ENCODE data around the gene CLCN6.

GRCh38 chr1:11764115-11764514 lies 41.9 kb upstream of the CLCN6 start:
- TF ChIP-seq CTCF (IDR thresholded peaks at IDR 0.05; ENCODE audit: low read depth, low read length, missing input control) (no peak), RAD21 (IDR thresholded peaks at IDR 0.05) (no peak), JUND (IDR thresholded peaks at IDR 0.05) (no peak)

Measured in liver (tissue), 3 donors.